COLO668 (cell line): Measurements from ENCODE around the gene HSF2.
"Not testable (repeated sequence)": the region's sequence is repeated elsewhere in the genome, so short reads cannot be mapped to it uniquely, and the experiment has no call there.

Experiments used
- DNase-seq: peaks from one replicate; lab custom pipeline; 2025; ENCODE audit not compliant: unreplicated experiment; lab: John Stamatoyannopoulos, UW

The HSF2 gene

DNA sequence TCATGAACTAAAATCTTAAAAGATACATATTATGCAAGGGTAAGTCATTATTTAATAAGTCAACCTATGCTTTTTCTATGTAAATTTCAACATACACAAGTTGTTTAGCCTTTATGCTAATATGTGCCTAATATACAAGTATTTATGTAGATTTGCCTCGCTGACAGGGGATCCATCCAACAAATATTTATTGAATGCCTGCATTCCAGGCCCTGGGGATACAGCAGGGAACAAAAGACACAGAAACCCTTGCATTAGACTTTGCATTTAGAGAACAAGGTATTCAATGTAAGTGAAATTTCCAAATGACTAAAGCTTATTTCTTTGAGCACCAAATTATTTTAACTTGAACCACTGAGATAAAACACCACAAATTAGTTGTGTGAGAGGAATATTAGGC lies 53.1 kb downstream of the HSF2 start:
- no peak for DNase-seq

DNA sequence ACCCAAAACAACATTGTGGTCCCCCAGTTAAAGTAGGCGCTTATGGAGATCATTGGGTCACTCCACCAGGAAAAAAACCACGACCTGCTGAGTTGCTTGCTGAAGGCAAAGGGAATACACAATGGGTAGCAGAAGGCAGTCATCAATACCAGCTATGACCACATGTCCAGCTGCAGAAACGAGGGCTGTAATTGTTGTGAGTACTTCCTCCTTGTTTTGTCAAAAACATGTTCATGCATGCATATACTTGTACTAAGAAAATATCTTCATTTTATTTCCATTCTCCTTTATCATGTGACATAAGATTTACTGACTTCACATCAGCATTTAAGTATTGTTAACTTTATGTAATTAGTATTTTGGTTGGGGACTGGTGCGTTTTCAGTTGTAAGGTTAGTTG lies 55.2 kb downstream of the HSF2 start:
- DNase-seq = no peak

DNA sequence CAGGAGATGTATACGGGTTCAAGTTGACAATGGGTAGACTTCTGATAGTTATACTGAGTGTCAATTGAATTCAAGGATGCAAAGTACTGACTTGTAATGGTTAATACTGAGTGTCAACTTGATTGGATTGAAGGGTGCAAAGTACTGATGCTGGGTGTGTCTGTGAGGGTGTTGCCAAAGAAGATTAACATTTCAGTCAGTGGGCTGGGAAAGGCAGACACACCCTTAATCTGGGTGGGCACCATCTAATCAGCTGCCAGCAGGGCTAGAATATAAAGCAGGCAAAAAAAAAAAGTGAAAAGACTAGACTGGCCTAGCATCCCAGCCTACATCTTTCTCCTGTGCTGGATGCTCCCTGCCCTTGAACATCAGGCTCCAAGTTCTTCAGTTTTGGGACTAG lies 55.7 kb downstream of the HSF2 start:
- DNase-seq = not testable (repeated sequence)

DNA sequence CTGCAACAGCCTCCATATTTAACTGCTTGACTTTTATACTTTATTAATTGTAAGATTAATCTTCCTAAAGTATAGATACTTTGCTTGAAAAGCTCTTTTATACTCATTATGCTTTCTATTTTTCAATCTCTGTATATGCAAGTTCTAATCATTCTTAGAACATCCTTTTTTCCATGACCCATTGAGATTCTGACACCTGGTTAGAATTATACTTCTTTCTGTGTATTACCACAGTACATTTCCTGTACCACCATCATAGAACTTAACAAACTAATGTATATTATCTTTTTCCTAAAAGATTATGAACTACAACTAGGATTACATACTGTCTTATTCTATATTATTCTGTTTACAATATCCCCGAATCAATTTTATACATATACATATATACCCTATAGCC lies 58.6 kb downstream of the HSF2 start:
- DNase-seq = no peak

DNA sequence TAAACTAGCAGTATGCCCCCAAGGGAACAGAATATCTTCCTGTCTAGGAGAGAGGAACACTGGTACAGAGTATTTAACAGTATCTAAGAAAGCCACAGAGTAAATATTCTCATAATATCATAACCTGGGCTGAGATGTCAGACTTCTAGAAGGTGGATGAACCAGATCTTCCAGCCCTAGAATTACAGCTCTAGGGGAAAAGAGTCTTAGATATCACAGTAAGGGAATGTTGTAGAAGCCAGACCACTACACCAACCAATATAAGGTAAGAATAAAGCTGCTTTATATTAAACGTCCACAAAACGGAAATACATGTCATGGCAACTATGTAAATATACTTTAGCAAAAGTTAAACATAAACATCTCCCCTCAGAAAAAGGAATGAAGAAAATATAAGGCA lies 59.8 kb downstream of the HSF2 start:
- DNase-seq = no peak

DNA sequence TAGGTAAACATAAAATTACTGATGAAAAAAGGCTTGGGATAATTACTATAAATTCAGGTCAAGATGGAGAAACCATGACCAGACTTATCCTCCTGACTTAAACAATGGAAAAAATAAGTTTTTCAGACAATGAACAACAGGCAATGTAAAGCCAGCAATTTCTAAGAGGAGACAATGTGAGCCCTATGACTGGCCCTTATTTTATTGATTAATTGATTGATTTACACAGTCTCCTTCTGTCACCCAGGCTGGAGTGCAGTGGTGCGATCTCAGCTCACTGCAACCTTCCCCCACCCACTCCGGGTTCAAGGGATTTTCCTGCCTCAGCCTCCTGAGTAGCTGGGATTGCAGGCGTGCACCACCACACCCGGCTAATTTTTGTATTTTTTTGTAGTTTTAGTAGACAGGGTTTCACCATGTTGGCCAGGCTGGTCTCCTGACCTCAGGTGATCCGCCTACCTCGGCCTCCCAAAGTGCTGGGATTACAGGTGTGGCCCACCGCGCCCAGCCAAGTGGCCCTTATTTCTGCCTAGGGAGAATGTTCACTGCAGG lies 60.5 kb downstream of the HSF2 start:
- DNase-seq = not testable (repeated sequence)

DNA sequence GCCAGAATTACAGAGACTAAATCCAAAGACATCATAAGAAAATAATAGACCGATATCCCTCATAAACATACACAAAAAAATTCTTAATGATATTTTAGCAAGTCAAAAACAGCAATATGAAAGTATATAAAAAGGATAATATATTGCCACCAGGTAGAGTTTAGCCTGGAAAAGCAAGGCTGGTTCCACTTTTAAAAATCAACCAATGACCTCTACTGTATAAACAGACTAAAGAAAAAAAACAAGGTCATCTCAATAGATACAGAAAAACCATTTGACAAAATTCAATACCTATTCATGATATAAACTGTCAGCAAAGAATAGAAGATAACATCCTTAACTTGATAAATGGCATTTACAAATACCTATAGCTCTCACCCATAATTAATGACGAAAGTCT lies 62.4 kb downstream of the HSF2 start:
- DNase-seq = no peak

DNA sequence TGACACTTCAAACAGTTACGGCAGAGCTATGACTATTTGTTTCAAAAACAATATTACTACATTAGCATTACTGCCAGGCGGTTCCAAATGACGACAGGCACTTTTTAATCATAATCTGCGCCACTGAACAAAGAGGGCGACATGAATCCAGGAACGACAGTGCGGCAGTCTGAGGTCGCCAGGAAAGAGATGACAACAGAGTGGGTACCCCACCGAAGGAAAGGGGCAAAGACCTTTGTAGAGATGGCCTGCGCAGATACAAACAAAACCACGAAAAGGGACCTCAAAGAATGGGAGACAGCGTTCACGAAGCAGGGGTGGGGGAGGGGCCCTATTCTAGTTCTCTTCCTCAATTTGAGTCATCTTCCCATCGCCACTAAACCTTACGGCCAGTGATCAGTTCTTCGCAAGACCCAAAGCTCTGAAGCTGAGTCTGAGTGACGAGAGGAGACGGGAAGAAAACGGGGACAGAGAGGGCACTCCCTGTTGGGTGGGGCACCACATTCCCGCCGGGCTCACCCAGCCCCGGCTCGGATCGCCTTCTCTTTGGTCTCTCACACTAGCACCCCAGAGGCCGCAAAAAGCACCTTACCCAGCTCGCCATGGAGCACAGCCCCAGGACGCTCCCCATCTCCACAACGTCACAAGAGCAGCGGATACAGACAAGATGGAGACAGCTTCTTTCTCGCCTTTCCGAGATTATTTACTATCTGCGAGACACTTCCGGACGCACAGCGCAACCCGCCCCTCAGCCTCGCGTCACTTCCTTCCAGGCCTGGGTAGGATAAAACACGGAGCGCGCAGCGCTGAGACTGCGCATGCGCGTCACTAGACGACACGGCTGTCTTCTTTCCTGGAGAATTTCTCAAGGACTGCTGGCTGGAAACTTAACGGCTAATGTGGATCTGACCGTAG lies 71.9 kb downstream of the HSF2 start, which contains the start of gene SERINC1:
Gene SERINC1 (minus strand): TSS at position 701 of the 915 bp plus-strand sequence. CDS start 70 bp downstream, at position 631.
- peak; percentile 88 for DNase-seq

DNA sequence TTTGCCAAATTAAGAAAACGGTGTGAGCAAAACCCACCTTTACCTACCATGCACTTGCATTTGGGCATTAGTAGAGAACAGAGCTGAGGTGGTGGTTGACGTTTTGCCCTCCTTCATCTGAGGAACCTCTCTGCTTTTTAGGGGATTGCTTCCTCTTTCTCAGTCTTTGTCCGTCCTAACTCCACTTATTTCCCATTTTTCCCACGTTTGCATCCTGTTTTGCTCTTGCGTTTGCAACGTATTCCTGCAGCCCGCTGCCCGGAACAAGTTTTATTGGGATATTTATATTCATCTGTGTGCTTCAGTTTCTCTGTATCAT lies 72.5 kb downstream of the HSF2 start:
- no peak for DNase-seq

DNA sequence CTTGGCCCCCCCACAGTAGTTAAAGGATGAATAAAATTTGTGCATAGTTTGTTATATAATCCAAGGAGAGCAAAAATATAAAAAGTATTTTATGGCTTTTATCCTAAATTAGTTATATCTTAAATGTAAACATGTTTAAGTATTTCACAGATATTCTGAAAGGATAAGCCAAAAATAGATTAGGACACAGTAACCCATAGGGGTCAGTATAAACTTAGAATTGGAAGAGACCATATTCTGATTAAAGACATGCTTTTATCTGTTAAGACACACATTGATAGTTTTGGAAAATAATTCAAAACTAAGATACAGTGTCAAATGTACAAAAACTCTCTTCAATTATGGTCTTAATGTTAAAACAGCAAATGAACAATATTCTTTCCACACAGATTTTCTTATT lies 76.7 kb downstream of the HSF2 start:
- no peak for DNase-seq

DNA sequence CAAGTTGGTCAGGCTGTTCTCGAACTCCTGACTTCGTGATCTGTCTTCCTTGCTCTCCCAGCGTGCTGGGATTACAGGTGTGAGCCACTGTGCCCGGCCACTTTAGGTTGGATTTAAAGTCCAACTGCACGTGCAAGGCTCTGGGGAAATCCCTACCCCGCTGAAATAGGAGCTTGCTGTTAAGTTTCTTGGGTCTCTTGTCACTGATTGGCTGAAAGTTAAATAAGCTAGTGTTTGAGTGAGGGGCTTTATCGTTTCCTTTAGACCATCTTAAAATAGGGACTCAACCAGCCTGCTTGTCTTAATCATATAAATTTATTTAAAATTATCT lies 83.3 kb downstream of the HSF2 start:
- no peak for DNase-seq
